Stimulated activated CD8-positive, alpha-beta memory T cell treated with anti-CD3 and anti-CD28 coated beads, Interleukin-12 subunit alpha, Interleukin-12 subunit beta, amount 100 ng/mL, for 24 hours (primary cell): ENCODE data around the gene OR10AD1.
"Not testable (repeated sequence)": the region's sequence is repeated elsewhere in the genome, so short reads cannot be mapped to it uniquely, and the experiment has no call there.

Experiments used
- DNase-seq: peaks from one replicate; pipeline ENCODE4 v3.0.0-alpha.2; 2020; ENCODE audit errors: extremely low read depth

The OR10AD1 gene, protein sequence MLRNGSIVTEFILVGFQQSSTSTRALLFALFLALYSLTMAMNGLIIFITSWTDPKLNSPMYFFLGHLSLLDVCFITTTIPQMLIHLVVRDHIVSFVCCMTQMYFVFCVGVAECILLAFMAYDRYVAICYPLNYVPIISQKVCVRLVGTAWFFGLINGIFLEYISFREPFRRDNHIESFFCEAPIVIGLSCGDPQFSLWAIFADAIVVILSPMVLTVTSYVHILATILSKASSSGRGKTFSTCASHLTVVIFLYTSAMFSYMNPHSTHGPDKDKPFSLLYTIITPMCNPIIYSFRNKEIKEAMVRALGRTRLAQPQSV

DNA sequence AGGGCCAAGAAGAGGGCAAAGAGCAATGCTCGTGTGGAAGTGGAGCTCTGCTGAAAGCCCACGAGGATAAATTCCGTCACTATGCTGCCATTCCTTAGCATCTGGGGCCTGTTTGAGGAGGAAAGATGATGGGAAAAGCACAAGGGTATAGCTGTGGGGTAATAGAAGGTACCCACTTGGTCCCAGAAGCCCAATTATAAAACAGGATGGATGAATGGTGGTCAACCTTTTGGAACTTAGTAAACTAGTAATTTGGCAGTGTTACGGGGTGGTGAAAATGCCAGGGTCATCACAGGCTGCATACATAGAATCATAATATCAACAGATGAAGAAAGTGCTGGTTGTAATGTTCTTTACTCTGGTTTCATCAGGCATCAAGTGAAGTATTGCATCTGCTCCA is at the start of gene OR10AD1:
Gene OR10AD1, minus strand, starts transcription at position 101 of the 400 bp plus-strand sequence. Its CDS starts 0 bp downstream, at position 101.
- no peak for DNase-seq

DNA sequence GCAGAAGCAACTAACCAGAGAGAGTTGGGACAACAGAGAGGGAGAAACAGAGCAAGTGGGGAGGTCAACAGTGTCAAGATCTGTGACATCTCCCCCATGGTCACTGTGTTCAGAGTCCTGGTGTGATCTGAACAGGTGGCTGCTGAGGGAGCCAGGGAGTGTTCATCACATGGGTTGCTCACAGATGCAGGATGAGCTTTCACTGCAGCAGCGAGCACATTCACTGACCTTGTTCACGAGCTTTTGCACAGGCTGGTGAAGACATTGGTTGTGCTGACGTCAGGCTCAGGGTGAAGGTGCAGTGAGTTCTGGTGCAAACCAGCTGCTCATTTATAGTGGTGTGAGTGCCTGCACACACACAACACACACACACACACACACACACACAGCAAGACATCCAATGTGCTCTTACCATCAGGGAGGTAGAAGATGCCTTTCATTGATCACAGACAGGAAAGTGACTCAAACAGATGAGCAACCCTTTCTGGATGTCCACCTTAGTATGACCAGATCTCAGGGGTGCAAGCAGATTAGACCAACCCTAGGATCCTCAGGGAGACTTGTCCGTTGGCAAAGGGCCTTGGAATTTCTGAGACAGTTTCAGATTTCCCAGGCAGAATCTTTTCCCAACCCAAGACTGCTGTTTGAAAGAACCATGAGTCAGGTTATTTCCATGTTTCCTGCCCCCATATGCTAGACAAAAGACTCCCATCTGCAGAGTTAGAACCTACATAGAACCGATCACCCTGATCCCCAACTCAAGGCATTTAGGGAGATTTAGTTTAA is 44.3 kb upstream of the OR10AD1 start:
- no peak for DNase-seq

DNA sequence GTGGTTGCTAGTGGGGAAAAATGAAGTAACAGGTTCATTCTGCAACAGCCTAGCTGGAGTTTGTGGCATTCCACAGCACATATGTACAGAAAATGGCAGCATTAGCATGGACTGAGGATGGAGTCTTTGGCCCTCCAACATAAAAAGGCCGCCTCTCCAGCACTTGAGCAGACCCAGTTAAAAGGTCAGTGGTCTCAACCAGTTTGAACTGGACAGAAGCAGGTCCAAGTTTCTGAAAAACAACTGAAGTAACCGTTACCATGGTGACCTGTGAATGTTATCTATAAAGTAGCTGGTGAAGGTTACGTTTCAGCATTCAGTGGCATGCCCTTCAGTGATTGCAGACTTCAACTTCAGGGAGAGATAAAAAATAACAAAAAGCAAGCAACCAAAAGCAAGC is 34.1 kb upstream of the OR10AD1 start:
- no peak for DNase-seq

DNA sequence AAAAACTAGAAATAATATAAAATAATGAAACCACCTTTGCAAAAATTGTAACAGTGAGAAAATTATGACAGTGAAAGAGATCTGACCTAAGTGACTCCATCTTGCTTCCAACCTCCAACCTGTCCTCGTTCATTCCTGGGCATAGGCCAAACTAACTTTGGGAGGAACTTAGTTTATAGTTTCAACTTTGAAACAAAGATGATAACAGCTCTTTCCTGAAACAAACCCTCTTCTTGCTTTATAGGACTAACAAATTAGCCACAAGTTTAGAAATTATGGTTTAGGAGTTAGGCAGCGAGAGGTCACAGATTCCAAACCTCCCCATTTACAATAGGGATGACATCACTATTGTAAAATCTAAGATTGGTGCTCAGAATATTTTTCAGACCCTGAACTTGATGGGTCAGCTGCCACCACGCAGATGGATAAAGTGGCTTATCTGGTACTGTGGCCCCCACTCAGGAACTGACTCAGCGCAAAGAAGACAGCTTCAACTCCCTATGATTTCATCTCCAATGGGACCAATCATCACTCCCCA is 32.8 kb upstream of the OR10AD1 start:
- no peak for DNase-seq

DNA sequence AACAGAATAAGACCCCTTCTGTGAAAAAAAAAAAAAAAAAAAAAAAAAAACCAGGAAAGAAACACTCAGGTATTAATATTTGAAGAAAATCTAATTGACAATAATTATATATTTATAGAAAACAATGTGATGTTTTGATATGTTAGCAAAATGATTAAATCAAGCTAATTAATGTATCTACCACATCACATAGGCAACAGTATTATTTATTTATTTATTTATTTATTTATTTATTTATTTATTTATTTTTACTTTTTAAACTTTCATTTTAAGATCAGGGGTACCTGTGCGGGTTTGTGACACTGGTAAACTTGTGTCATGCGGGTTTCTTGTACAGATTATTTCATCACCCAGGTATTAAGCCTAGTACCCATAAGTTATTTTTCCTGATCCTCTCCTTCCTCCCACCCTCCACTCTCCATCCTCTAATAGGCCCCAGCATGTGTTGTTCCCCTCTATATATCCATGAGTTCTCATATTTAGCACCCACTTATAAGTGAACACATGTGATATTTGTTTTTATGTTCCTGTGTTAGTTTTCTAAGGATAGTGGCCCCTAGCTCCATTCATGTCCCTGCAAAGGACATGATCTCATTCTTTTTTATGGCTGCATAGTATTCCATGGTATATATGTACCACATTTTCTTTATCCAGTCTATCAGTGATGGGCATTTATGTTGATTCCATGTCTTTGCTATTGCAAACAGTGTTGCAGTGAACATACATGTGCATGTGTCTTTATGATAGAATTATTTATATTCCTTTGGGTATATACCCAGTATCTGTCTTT is 28.3 kb upstream of the OR10AD1 start:
- not testable (repeated sequence) for DNase-seq

DNA sequence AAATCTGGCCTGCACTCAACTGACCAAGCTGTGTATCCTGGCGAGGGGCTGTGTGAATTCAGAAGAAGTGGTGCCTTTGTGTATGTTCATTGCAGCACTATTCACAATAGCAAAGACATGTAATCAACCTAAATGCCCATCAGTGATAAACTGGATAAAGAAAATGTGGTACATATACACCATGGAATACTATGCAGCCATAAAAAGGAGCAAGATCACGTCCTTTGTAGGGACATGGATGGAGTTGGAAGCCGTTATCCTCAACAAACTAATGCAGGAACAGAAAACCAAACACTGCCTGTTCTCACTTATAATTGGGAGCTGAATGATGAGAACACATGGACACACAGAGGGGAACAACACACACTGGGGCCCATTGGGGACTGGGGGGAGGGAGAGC is 21.4 kb upstream of the OR10AD1 start:
- not testable (repeated sequence) for DNase-seq

DNA sequence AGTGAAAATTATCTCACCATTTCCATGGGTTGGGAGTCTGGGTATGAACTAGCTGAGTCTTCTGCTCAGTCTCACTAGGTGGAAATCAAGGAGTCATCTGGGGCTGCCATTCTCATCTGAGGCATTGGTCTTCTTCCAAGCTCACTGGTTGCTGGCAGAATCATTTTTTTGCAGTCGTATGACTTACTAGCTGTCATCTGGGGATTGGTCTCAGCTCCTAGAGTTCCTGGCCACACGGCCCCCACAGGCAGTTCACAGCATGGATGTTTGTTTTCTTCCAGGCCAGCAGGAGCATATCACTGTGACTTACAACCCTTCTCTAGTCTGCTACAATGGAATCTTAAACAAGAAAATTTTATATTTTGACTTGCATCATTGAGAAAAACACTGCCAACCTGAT is 18.6 kb upstream of the OR10AD1 start:
- no peak for DNase-seq

DNA sequence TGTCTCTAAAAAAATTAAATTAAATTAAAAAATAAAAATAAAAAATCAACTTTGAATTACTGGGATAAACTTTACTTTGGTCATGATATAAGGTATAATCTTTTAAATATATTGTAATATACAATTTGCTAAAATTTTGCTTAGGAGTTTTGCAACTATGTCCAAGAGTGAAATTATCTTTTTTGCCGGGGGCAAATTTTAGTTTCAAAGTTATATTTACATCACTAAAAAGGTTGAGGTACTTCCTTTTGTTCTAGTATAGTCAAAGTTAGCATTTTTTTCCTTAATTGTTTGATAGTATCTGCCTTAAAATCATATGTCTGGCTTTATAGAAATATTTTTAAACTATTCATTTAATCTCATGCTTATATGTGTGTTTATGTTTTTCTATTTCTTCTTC is 17.6 kb upstream of the OR10AD1 start:
- no peak for DNase-seq

DNA sequence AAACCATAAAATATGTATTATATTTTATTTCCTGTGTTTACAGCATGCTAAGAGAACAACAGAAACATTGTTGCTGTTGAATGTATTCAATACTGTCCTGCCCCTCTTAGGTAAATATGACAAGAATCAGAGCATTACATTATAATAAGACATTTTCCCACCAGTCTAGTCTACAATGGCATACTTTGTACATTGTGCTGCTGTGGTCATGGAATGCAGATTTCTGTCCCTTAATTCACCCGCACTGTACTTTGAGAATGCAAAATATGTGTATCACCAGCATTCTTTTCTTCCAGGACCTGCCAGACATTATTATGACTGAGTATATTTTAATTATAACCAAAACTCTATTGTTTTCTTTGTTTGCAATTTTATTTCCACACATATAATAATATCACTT is 16.5 kb upstream of the OR10AD1 start:
- no peak for DNase-seq

DNA sequence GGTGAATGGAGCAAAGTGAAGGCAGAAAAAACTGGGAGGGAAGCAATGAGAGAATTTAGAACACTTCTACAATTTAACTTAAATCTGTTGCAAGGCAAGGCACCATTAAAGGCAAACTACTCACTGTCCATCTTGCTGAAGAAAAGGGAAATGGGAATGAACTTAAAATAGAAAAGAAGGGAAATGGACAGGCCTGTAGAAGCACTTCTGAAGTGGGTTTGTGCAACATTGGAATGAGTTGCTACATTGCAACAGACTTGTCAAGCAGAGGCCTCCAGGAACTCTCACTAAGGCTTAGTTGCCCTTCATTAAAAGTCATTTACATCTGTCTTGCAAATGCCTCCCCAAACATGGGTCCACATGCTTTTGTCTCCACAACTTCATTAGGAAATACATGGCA is 13.7 kb upstream of the OR10AD1 start:
- DNase-seq, result no peak

DNA sequence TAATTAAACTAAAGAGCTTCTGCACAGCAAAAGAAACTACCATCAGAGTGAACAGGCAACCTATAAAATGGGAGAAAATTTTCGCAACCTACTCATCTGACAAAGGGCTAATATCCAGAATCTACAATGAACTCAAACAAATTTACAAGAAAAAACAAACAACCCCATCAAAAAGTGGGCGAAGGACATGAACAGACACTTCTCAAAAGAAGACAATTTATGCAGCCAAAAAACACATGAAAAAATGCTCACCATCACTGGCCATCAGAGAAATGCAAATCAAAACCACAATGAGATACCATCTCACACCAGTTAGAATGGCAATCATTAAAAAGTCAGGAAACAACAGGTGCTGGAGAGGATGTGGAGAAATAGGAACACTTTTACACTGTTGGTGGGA is 6.4 kb upstream of the OR10AD1 start:
- DNase-seq, result not testable (repeated sequence)

DNA sequence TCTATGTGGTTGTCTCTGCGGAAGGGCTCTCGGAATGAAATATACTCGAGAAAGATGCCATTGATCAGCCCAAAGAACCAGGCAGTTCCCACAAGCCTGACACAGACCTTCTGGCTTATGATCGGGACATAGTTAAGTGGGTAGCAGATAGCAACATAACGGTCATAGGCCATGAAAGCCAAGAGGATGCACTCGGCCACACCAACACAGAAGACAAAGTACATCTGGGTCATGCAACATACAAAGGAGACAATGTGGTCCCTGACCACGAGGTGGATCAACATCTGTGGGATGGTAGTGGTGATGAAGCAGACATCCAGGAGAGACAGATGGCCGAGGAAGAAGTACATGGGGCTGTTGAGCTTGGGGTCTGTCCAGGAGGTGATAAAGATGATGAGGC is 326 bp downstream of the OR10AD1 start:
- no peak for DNase-seq

DNA sequence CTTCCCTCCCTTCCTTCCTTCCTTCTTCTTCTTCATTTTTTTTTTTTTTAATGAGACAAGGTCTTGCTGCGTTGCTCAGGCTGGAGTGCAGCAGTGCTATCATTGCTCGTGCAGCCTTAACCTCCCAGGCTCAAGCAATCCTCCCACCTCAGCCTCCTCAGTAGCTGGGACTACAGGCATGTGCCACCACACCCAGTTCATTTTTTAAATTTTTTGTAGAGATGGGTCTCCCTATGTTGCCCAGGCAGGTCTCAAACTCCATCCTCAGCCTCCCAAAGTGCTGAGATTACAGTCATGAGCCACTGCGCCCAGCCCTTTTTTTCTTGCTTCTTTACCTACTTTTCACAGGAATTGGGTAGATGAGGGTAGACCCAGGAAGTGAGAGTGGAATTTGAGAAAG is 1.6 kb downstream of the OR10AD1 start:
- DNase-seq, result no peak

DNA sequence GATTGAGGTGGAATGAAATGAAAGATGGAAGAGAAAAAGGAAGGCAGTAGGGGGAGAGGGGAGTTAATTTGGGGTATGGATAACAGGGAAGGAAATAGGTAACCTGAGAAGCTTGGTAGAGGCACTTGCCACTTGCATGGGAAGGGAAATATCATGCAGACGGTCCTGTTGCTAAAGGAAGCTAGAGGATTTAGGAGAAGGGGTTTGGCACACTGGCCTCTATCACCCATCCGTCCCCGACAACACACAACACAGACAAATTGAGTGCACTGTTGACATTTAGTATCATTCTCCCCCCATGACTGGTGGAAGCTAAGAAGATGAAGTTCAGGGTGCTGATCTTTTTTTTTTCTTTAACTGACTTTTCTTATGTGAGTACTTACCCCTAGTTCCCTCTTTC is 2.0 kb downstream of the OR10AD1 start:
- DNase-seq, result no peak

DNA sequence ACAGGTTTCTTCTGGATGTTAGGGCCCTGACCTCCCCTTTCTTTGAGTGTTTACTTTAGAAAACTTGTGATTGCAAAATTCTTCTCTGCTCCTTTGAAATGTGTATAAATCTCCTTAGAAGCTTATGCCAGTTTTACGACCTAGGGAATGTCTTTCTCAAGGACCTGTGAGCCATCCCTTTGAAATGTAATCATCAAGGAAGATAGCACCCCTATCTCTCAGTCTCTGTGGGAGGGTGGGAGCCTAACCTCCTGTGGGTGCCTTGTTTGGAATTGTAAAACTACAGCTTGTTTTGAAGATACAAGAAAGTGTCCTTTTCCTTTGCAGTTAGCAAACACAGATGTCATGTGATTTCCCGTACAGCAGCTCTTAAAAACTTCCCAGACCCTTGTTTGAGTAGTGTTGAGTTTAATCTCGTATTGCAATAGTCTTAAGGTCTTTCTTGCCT is 3.3 kb downstream of the OR10AD1 start:
- DNase-seq, result no peak

DNA sequence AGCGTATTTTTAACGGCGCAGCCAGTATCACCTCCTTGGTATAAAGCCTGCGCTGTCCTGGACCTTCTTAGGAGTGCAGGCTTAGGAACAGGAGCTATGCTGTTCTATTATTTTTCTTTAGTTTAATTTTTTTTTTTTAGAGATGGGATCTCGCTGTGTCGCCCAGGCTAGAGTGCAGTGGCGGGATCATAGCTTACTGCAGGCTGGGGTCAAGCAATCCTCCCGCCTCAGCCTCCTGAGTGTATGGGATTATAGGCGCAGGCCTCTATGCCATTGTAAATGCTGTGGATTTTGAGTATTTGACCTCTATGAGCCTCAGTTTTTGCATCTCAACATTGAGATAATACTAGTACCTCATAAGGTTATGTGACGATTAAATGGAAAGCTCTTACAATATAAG is 4.1 kb downstream of the OR10AD1 start:
- DNase-seq, result no peak

DNA sequence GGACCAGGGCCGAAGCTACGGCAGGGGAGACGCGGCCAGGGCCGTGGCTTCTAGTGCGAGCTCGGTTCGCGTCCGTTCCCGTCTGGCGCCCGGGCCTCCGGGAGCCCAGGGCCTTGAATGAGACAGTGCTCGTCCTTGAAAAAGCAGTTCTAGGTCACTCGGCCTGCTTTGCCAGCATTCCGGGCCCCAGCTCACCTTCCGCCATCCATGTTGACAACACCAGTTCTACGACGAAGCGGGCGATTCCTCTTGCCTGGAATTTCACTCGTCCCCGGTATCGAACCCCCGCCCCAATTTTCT is 4.5 kb downstream of the OR10AD1 start:
- DNase-seq, result no peak

DNA sequence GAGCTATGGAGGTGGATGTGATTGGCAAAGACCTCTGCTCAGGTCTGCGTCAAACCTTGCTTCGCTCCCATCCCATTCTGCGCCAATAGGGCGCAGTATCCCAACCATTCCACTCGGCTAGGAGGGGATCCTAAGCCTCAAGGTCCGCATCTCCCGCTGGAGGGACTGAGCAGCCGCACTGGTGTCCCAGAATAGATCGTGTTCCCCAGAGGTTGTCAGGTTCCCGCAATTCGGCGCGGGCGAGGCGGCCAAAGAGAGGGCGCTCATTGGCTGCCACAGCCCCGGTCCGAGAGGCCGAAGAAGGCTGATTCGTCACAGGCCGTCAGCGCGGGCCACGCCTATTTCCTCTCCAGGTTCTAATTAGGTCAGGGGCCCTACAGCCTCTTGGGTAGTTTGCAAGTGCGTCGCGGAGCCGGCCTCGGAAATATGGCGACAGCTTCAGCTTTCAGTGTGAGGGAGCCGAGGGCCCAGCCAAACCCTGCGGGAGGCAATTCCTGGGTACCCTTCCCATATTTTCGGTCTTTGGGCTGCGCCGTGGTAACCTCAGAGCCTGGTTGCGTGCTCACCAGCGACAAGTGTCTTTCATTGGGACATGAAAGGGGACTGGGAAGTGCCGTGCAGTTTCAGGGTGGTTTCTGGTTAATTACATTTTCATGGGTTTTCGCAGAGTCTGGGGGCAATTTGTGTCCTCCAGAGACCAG is 5.0 kb downstream of the OR10AD1 start:
- peak; percentile 81 for DNase-seq

DNA sequence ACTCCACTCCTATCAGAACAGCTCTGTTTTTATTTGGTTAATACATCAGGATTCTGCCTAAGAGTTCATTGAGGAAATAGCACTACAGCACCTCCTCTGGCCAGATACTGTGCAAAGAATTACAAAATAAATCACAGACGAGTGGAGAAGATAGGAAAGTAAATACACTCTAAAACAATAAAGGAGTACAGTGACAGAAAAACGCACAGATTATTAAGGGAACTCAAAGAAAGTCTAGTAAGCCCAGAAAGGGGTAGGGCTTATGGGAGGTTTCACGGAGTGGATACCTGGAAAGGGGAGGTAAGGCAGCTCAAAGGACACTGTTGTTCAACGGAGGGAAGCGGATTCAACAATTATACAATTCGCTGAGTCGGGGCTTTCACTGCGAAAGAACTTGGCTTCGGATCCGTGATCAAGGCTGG is 5.5 kb downstream of the OR10AD1 start:
- DNase-seq, result no peak

DNA sequence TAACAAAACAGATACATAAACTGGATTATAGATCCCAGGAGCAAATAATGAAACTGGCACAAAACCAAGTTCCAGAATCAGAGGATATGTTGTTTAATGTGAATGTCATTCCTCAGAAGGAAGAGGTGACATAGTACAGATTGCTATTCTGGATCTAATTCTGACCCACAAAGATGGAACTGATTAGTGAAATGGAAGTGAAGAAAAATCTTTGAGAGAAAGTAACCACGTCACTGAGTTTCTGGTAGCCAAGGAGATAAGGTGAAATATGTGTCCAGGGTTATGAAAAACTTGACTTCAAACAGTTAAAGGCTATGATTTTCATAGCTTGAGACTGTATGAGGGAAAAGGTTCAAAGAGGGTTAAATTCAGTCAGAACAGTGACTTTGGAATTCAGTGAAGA is 8.3 kb downstream of the OR10AD1 start:
- DNase-seq, result no peak

DNA sequence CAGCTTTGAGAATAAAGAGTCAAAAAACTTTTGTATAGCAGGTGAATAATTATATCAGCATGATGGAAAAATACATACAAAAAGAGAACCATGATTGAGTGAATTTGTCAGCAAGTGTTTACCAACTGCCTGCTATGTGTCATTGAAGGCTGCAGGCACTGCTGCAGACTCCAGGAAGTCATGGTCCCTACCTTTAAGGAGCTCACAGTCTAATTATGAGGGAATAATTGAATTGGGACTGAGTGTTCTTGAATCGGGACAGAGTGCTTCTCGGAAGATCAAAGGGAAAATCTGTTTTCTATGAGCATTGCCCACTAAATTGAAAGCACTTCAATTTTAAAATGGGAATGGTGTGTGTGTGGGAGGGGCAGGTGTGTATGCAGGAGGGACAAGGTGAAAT is 9.5 kb downstream of the OR10AD1 start:
- no peak for DNase-seq

DNA sequence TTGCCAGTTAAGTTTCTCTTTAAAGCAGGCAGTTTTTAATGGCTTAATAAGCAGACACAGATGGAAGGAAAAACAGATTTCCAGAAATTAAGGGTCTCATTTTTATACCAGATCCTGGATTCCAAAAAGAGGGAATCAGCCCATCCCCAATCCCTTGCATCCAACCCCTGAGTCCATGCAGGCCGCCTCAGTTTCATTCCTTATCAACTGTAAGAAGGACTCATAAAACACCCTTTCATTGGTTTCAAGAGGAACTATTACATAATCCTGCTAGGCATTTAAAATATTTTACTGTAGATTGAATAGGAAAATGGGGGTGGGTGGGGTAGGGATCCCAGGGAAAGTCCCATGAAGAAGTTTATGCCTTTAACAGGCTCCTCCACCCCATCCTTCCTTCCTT is 10.2 kb downstream of the OR10AD1 start:
- no peak for DNase-seq
